Parathyroid adenoma (tissue), 2 donors: Measurements from ENCODE around the gene HAT1.

ENCODE experiments used
- H2AFZ ChIP-seq: fragments of 300-600 bp; sonication (generic); one replicate; pipeline ENCODE4 v1.7.0; 2017; ENCODE audit warnings: antibody characterized with exemption, mild to moderate bottlenecking
- H3K27ac ChIP-seq: fragments of 300-600 bp; sonication (generic); one replicate; pipeline ENCODE4 v1.7.0; 2017
- H3K27me3 ChIP-seq: fragments of 300-600 bp; sonication (generic); one replicate; pipeline ENCODE4 v1.7.0; 2017; ENCODE audit warnings: low read length; ENCODE audit not compliant: control insufficient read depth, insufficient read depth
- H3K36me3 ChIP-seq: fragments of 300-600 bp; sonication (generic); one replicate; pipeline ENCODE4 v1.7.0; 2017; ENCODE audit warnings: low read length; ENCODE audit not compliant: control insufficient read depth, insufficient read depth
- H3K4me1 ChIP-seq: fragments of 300-600 bp; sonication (generic); one replicate; pipeline ENCODE4 v1.7.0; 2017; ENCODE audit warnings: control low read depth
- H3K4me2 ChIP-seq: fragments of 300-600 bp; sonication (generic); one replicate; pipeline ENCODE4 v1.7.0; 2017; ENCODE audit warnings: low read length
- H3K4me3 ChIP-seq: fragments of 300-600 bp; sonication (generic); one replicate; pipeline ENCODE4 v1.7.0; 2017; ENCODE audit warnings: low read depth, low read length
- H3K79me2 ChIP-seq: fragments of 300-600 bp; sonication (generic); one replicate; pipeline ENCODE4 v1.7.0; 2017; ENCODE audit warnings: control low read depth
- H3K9ac ChIP-seq: fragments of 300-600 bp; sonication (generic); one replicate; pipeline ENCODE4 v1.7.0; 2017; ENCODE audit warnings: mild to moderate bottlenecking
- H3K9me3 ChIP-seq: fragments of 300-600 bp; sonication (generic); one replicate; pipeline ENCODE4 v1.7.0; 2017; ENCODE audit warnings: low read length; ENCODE audit not compliant: control insufficient read depth
- TF ChIP-seq, protein P1 (sequence below): fragments of 300-600 bp; sonication (generic); IDR thresholded peaks from one replicate; pipeline ENCODE4 v1.7.0; 2017; ENCODE audit warnings: antibody characterized with exemption, mild to moderate bottlenecking
- donor health status: primary hyperparathyroidism.

The HAT1 gene

DNA sequence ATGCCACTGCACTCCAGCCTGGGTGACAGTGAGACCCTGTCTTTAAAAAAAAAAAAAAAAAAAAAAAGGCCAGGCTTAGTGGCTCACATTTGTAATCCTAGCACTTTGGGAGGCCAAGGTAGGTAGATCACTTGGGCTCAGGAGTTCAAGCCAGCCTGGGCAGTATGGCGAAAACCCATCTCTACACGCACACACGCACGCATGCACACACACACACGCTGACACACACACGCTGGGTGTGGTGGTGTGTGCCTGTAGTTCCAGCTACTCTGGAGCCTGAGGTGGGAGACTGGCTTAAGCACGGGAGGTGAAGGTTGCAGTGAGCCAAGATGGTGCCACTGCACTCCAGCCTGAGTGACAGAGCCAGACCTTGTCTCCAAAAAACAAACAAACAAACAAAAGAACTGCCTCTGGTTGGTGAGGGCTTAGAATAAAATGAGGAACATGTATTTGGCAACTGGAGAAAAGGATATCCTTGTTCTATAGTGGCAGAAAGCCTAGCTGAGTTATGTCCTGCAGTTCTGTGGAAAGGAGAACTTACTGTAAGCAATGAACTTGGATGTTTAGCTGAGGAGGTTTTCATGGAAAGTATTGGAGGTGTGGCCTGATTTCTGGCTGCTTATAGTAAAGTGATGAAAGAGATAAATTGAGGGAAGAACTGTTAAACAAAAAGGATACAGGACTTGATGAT is 34.0 kb downstream of the HAT1 start:
- Histone ChIP-seq H3K4me2 (no peak overlapping the region), H2AFZ (no peak overlapping the region), H3K4me3 (no peak overlapping the region), H3K27ac (no peak overlapping the region), H3K36me3 (no peaks in the 10 kb centered on the region), H3K9ac (no peak overlapping the region), H3K4me1 (no peaks in the 10 kb centered on the region), H3K9me3 (no peaks in the 10 kb centered on the region), H3K27me3 (no peaks in the 10 kb centered on the region), H3K79me2 (peaks cover 4% of the 10 kb centered on the region)
- TF ChIP-seq, protein P1, sequence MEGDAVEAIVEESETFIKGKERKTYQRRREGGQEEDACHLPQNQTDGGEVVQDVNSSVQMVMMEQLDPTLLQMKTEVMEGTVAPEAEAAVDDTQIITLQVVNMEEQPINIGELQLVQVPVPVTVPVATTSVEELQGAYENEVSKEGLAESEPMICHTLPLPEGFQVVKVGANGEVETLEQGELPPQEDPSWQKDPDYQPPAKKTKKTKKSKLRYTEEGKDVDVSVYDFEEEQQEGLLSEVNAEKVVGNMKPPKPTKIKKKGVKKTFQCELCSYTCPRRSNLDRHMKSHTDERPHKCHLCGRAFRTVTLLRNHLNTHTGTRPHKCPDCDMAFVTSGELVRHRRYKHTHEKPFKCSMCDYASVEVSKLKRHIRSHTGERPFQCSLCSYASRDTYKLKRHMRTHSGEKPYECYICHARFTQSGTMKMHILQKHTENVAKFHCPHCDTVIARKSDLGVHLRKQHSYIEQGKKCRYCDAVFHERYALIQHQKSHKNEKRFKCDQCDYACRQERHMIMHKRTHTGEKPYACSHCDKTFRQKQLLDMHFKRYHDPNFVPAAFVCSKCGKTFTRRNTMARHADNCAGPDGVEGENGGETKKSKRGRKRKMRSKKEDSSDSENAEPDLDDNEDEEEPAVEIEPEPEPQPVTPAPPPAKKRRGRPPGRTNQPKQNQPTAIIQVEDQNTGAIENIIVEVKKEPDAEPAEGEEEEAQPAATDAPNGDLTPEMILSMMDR, result no peak

DNA sequence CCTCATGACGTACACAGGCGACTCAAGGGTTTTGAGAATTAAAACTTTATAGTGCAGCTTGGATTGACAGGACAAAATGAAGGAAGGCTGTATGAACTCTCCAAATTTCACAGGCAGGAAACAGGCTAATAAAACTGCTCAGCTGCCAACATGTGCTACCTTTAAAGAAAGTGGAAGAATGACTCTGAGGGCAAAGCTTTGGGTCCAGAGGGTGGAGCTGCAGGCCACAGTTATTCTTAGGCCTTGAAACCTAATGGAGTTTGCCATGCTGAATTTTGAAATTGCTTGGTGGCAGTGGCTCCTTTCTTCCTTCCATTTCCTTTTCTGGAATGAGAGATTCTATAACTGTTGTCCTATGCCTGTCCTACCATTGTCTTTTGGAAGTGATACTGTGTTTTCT is 34.8 kb downstream of the HAT1 start:
- no peak overlapping the region for H3K9ac ChIP-seq
- TF ChIP-seq, protein P1, result no peak
- no peaks in the 10 kb centered on the region for H3K36me3 ChIP-seq
- H3K4me1 ChIP-seq, result no peaks in the 10 kb centered on the region
- no peak overlapping the region for H3K4me2 ChIP-seq
- no peak overlapping the region for H2AFZ ChIP-seq
- H3K79me2 ChIP-seq, result peaks cover 4% of the 10 kb centered on the region
- H3K27me3 ChIP-seq, result no peaks in the 10 kb centered on the region
- no peaks in the 10 kb centered on the region for H3K9me3 ChIP-seq
- no peak overlapping the region for H3K4me3 ChIP-seq
- H3K27ac ChIP-seq, result no peak overlapping the region

DNA sequence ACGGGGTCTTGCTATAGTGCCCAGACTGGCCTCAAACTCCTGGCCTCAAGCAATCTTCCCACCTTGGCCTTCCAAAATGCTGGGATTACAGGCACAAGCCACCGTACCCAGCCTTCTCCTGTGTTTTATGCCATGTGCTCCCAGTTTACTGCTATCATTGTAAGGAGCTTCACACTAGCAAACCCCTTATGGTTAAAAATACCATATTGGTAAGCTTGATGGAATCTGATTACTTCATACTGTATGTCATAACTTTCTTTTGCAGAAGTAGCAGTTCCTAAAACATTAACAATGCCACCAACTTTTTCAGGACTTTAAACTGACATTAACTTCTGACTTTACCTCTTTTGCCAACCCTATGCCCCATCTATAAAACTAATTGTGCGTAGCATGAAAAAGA is 36.2 kb downstream of the HAT1 start:
- Histone ChIP-seq H3K4me3 (no peak overlapping the region), H3K36me3 (no peaks in the 10 kb centered on the region), H3K4me2 (no peak overlapping the region), H3K4me1 (no peaks in the 10 kb centered on the region), H3K9me3 (no peaks in the 10 kb centered on the region), H2AFZ (no peak overlapping the region), H3K9ac (no peak overlapping the region), H3K27me3 (no peaks in the 10 kb centered on the region), H3K79me2 (no peaks in the 10 kb centered on the region), H3K27ac (no peak overlapping the region)
- TF ChIP-seq, protein P1, result no peak

DNA sequence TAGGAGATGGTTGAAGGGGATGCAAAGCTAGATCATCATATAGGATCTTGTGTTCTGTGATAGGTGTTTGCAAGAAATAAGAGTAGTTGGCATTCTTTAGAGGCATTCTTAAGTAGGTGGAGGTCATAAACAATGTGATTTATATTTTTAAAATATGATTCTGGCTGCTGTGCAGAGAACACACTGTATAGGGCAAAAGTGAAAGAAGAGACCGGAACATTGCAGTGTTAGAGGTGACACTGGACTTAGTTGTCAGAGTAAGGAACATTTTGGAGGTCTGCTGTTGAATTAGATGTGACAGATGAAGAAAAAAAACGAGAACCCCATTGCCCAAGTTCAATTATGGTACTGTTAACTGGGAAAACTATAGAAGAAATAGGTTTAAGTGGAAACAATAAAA is 37.7 kb downstream of the HAT1 start:
- Histone ChIP-seq H3K9ac (no peak overlapping the region), H3K27ac (no peak overlapping the region)
- TF ChIP-seq, protein P1, result no peak

DNA sequence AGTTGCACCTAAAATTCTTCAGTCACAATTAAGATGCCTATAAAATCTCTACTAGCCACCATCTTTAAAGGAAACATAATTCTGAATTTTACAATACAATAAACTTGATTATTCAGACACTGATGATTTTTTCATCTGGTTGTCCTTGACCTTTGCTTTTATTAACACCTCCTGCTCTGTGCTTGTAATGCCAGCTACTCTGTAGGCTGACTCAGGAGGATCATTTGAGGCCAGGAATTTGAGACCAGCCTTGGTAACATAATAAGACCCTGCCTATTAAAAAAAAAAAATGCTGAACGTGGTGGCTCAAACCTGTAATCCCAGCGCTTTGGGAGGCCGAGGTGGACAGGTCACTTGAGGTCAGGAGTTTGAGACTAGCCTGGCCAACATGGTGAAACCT is 38.3 kb downstream of the HAT1 start:
- Histone ChIP-seq H3K4me1 (no peaks in the 10 kb centered on the region), H3K4me2 (no peak overlapping the region), H3K9me3 (no peaks in the 10 kb centered on the region), H2AFZ (no peak overlapping the region), H3K27ac (no peak overlapping the region), H3K4me3 (no peak overlapping the region), H3K79me2 (no peaks in the 10 kb centered on the region), H3K27me3 (no peaks in the 10 kb centered on the region), H3K9ac (no peak overlapping the region), H3K36me3 (no peaks in the 10 kb centered on the region)
- TF ChIP-seq, protein P1, result no peak

More for the DNA sequence above, 37.7 kb downstream of the HAT1 start:
- Histone ChIP-seq H2AFZ (no peak overlapping the region), H3K27me3 (no peaks in the 10 kb centered on the region), H3K79me2 (no peaks in the 10 kb centered on the region), H3K9me3 (no peaks in the 10 kb centered on the region), H3K36me3 (no peaks in the 10 kb centered on the region), H3K4me1 (no peaks in the 10 kb centered on the region), H3K4me2 (no peak overlapping the region), H3K4me3 (no peak overlapping the region)
